HG03565 (cell line): Measurements from ENCODE around the gene C9orf40.

ENCODE experiments used
- ATAC-seq: cut with Tn5 transposase; IDR thresholded peaks from one replicate; pipeline ENCODE4 v1.9.1; 2021; ENCODE audit warnings: mild to moderate bottlenecking, moderate library complexity; ENCODE audit not compliant: unreplicated experiment

Gene C9orf40

DNA sequence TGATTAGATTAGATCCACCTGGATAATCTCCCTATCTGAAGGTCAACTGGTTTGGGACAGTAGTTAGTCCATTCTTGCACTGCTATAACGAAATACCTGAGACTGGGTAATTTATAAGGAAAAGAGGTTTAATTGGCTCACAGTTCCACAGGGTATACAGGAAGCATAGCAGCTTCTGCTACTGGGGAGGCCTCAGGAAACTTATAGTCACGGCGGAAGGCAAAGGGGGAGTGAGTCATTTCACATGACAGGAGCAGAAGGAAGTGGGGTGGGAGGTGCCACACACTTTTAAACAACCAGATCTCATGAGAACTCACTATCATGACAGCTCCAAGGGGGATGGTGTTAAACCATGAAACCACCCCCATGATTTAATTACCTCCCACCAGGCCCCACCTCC is 9.9 kb downstream of the C9orf40 start:
- ATAC-seq, result no peak

DNA sequence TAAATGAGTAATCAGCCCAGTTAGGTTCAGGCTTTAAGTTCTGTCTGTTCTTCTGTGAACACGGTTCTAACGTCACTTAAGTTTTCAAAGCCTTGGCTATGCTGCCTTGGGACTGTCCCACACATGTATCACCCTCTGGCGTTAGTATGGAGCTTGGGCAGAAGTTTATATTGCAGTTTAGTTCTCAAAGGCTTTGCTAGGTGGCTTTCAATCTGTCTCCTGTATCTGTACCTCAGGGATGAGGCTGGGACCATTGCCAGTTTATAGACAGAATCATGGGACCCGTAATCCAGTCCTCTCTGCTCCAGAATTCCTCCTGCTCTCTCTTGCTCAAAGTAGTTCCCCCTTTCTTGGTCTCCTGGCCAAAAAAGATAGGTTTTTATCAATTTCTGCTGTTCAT is 12.1 kb downstream of the C9orf40 start:
- ATAC-seq, result no peak

DNA sequence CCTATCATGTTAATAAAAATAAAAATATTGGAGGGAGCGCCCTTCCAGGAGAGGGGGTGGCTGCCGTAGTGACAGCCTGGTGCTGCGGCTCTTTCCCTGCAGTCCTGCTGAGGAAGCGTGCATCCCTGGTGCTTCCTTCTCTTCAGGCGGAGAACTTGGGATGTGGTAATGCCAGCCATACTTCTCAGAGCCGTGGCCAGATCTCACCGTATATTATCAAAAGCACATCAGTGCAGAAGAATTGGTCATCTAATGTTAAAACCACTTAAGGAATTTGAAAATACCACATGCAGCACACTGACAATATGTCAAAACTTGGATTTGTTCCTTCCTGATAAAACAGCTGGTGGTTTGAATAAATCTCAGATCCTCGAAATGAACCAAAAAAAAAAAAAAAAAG is 17.7 kb downstream of the C9orf40 start:
- ATAC-seq, result no peak

DNA sequence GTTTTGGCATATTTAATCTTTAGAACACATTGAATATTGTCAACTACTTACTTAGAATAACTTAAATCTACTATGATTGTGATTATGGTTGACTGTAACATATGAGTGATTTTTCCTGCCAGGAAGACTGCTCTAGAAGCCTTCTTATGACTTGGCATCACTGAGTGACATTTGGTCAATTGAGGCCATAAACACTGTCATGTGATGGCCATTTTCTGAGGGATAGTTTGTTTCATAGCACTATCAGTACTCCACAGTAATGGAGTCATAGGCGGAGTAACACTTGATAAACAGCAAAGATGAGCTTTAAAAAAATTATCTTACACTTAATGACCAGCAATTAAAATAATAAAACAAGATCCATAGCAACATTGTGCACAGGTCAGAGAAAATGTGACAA is 31.0 kb downstream of the C9orf40 start:
- ATAC-seq, result no peak

DNA sequence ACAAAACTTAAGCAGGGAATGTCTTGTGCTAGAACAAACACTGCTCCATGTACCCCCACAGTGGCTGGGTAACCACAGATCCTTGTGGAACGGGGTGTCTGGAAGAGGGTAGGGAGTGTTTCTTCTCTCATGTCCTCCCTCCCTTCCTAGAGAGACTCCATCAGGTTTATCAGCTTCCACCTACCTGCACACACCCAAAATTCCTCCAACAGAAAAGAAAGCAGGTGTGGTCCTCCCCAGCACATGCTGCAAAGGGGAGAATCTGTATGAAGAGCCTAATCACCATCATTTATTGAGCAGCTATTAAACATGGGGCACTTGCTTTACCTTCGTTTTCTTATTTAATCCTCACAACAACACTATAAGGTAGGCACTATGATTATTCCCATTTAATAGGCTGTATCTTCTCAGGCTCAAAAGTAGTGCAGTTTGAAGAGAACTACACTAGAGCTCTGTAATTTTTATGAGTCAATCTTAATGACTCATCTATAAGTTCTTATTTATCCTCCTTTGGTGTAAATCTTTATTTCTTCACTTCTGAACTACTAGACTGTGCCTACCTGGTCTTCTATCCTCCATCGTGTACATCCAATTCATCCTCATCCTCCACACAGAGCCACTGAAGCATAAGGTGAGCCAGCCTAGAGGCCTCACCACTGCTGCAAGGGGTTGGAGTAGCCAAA is 31.6 kb downstream of the C9orf40 start:
- ATAC-seq, result no peak

DNA sequence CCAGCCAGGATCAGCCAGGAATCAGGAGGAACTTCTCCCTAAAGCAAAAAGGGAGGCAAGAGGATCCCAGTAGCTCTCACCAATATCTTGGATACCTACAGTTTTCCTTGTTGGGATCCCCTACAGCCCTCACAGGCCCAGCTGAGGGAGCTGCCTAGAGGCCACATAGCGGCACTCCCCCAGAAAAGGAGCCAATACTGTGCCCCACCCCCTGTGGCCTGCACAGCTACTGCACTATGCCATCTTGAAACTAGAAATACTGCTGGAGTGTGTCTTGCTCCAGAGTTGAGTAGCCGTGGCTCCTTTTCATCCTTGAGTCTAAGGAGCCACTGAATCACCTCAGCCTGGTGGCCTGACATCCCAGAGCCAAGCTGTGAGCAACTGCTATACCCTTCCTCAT is 42.7 kb downstream of the C9orf40 start:
- ATAC-seq, result no peak

DNA sequence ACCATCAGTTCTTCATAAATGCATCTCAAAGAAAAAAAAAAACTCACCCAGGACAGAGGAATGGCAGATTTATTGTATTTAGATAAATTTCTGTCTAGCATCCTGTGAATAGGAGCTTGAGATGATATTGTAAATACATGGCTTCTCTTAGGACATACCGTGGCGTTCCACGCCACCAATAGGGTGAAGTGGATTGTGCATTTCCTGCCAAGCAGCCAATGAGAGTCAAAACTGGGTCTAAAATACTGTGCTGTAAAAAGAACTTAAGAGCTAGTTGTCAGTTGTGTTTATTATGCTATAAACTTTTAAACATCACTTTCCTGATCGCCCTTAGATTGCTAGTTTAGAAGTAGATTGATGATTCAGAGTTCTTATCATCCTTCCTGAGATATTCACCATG is 44.0 kb downstream of the C9orf40 start:
- ATAC-seq, result no peak

DNA sequence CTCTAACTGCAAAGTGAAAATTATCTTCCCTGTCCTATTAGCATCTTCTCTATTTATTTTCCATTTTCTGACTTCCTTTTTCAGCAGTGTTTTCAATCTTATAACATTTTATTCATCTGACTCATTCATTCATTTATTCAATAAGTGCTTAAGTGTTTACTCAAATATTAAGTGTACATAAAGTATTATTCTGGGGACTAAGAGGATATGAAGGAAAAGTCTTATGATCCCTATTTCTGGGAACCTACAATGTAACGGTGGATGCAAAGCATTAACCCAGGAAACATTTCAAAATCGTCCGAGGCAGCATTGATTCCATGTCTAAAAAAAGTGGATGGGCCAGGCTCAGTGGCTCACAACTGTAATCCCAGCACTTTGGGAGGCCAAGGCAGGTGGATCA is 45.6 kb downstream of the C9orf40 start:
- ATAC-seq, result no peak

DNA sequence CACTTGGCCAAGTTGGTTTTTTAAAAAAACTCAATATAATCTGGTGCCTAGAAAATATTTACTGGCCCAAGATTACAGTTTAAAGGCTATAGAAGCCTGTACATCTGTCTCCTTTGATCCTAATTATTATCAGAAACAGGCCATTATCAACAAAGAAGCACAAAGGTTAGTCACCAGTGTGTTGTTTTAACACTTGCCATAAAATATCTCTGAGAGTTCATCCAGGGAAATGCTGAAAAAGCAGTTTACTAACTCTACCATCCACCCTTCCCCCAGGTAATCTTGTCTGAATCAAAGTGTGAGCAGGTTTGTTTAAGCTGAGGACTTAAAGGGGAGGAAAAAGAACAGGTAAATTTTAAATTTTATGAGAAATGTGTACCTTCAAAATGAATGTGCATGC is 51.7 kb downstream of the C9orf40 start:
- ATAC-seq, result no peak
